Measurements from ENCODE around the gene PPA1.

PPA1 gene

GRCh38 chr10:70167246-70167645 is 66.0 kb downstream of the PPA1 start:
- H3K9me2 ChIP-seq (replicated peaks; ENCODE audit: insufficient read depth, low read length) = no peaks in the 10 kb centered on the region
- TF ChIP-seq, protein P1, sequence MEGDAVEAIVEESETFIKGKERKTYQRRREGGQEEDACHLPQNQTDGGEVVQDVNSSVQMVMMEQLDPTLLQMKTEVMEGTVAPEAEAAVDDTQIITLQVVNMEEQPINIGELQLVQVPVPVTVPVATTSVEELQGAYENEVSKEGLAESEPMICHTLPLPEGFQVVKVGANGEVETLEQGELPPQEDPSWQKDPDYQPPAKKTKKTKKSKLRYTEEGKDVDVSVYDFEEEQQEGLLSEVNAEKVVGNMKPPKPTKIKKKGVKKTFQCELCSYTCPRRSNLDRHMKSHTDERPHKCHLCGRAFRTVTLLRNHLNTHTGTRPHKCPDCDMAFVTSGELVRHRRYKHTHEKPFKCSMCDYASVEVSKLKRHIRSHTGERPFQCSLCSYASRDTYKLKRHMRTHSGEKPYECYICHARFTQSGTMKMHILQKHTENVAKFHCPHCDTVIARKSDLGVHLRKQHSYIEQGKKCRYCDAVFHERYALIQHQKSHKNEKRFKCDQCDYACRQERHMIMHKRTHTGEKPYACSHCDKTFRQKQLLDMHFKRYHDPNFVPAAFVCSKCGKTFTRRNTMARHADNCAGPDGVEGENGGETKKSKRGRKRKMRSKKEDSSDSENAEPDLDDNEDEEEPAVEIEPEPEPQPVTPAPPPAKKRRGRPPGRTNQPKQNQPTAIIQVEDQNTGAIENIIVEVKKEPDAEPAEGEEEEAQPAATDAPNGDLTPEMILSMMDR (IDR thresholded peaks at IDR 0.05; ENCODE audit: insufficient read depth, low read length, poor library complexity, severe bottlenecking) = no peak
- TF ChIP-seq EZH2phosphoT487 (conservative IDR thresholded peaks at IDR 0.05; ENCODE audit: low read length) = no peak
- H3K36me3 ChIP-seq (ENCODE audit: low read length) = peaks cover 9% of the 10 kb centered on the region; the same call in 1 of the 2 replicates
- no peaks in the 10 kb centered on the region for H3K9me3 ChIP-seq (ENCODE audit: insufficient read depth, low read length)
- no peak overlapping the region for H3K4me3 ChIP-seq (ENCODE audit: insufficient read depth, low read length, poor library complexity, severe bottlenecking)
- H3K27me3 ChIP-seq (ENCODE audit: low read length) = no peaks in the 10 kb centered on the region
- peaks cover 22% of the 10 kb centered on the region; the same call in 1 of the 2 replicates for H4K20me1 ChIP-seq (ENCODE audit: low read depth, low read length)
- no peak overlapping the region for H3K9ac ChIP-seq (ENCODE audit: low read length)
- H3F3A ChIP-seq (ENCODE audit: insufficient read depth) = peaks cover 9% of the 10 kb centered on the region; the same call in 1 of the 2 replicates
- H3K79me2 ChIP-seq (ENCODE audit: insufficient read depth, low read length) = peaks cover 79% of the 10 kb centered on the region
- peak overlapping the region; percentile 86 for H3K4me2 ChIP-seq (ENCODE audit: low read depth, low read length, poor library complexity, severe bottlenecking)
- H3K27ac ChIP-seq (ENCODE audit: low read depth, low read length) = no peak overlapping the region
- H2AFZ ChIP-seq (ENCODE audit: low read depth, low read length, severe bottlenecking) = no peak overlapping the region

DNA sequence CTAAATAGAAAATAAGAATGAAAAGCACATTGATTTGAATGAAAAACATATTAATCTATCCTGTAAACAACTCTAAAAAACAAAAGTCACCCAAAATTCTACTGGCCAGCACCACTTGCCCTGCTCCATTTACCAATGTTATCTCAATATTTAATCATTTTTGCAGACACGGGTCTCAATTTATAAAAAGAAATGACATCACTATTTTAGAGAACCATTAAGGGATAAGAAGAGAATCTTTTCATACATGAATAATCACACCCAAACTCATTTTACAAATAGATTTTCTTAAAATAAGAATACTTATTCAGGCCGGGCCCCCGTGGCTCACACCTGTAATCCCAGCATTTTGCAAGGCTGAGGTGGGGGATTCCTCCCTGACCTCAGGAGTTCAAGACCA is 66.8 kb downstream of the PPA1 start:
- peak overlapping the region; percentile 86 for H3K4me2 ChIP-seq (ENCODE audit: low read depth, low read length, poor library complexity, severe bottlenecking)

DNA sequence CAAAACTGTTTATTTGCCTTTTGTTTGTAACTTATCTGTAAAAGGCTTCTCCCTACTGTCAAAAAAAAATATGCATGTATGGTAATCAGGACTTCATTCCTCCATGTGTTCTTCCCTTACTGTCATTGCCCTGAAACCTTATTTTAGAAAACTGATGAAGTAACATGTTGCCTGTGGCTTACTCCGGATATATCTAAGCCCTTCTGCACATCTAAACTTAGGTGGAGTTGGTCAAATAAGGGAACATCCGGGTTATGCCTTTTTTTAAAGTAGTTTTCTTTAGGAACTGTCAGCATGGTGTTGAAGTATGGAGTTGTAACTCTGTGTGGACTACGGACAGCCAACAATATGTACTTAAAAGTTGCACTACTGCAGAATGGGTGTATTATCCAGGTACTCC is 69.1 kb downstream of the PPA1 start:
- Histone ChIP-seq H3K79me2 (ENCODE audit: insufficient read depth, low read length) (peaks cover 96% of the 10 kb centered on the region), H3K9ac (ENCODE audit: low read length) (no peak overlapping the region), H3K4me3 (ENCODE audit: insufficient read depth, low read length, poor library complexity, severe bottlenecking) (no peak overlapping the region), H3K27ac (ENCODE audit: low read depth, low read length) (no peak overlapping the region), H3K27me3 (ENCODE audit: low read length) (no peaks in the 10 kb centered on the region), H2AFZ (ENCODE audit: low read depth, low read length, severe bottlenecking) (no peak overlapping the region), H3K9me3 (ENCODE audit: insufficient read depth, low read length) (no peaks in the 10 kb centered on the region), H4K20me1 (ENCODE audit: low read depth, low read length) (peaks cover 17% of the 10 kb centered on the region; the same call in 1 of the 2 replicates), H3F3A (ENCODE audit: insufficient read depth) (no peaks in the 10 kb centered on the region), H3K4me2 (ENCODE audit: low read depth, low read length, poor library complexity, severe bottlenecking) (no peak overlapping the region), H3K9me2 (replicated peaks; ENCODE audit: insufficient read depth, low read length) (no peaks in the 10 kb centered on the region), H3K36me3 (ENCODE audit: low read length) (peaks cover 31% of the 10 kb centered on the region)
- TF ChIP-seq, protein P1 (IDR thresholded peaks at IDR 0.05; ENCODE audit: insufficient read depth, low read length, poor library complexity, severe bottlenecking) = no peak
- TF ChIP-seq EZH2phosphoT487 (conservative IDR thresholded peaks at IDR 0.05; ENCODE audit: low read length) = no peak

More for the DNA sequence above, 66.8 kb downstream of the PPA1 start:
- no peak overlapping the region for H3K9ac ChIP-seq (ENCODE audit: low read length)
- peaks cover 87% of the 10 kb centered on the region for H3K79me2 ChIP-seq (ENCODE audit: insufficient read depth, low read length)
- H3K36me3 ChIP-seq (ENCODE audit: low read length) = peaks cover 13% of the 10 kb centered on the region
- peaks cover 22% of the 10 kb centered on the region; the same call in 1 of the 2 replicates for H4K20me1 ChIP-seq (ENCODE audit: low read depth, low read length)
- H3K27me3 ChIP-seq (ENCODE audit: low read length) = no peaks in the 10 kb centered on the region
- H3F3A ChIP-seq (ENCODE audit: insufficient read depth) = peaks cover 4% of the 10 kb centered on the region; the same call in 1 of the 2 replicates
- no peak overlapping the region for H3K4me3 ChIP-seq (ENCODE audit: insufficient read depth, low read length, poor library complexity, severe bottlenecking)
- no peak overlapping the region for H2AFZ ChIP-seq (ENCODE audit: low read depth, low read length, severe bottlenecking)
- no peaks in the 10 kb centered on the region for H3K9me2 ChIP-seq (replicated peaks; ENCODE audit: insufficient read depth, low read length)
- TF ChIP-seq EZH2phosphoT487 (conservative IDR thresholded peaks at IDR 0.05; ENCODE audit: low read length) = no peak
- H3K9me3 ChIP-seq (ENCODE audit: insufficient read depth, low read length) = no peaks in the 10 kb centered on the region
- no peak overlapping the region for H3K27ac ChIP-seq (ENCODE audit: low read depth, low read length)

DNA sequence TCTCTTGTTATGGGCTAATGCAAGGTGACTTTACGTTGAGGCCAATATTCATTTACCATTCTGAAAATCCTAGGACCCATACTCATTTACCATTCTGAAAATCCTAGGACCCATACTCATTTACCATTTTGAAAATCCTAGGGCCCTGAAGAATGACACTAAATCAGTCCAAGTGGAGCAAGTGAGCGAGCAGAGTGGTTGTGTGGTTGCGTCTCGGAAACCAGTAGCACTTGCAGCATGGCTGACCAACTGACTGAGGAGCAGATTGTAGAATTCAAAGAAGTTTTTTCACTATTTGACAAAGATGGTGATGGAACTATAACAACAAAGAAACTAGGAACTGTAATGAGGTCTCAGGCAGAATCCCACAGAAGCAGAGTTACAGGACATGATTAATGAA is 69.8 kb downstream of the PPA1 start:
- H2AFZ ChIP-seq (ENCODE audit: low read depth, low read length, severe bottlenecking) = no peak overlapping the region
- H4K20me1 ChIP-seq (ENCODE audit: low read depth, low read length) = peaks cover 13% of the 10 kb centered on the region; the same call in 1 of the 2 replicates
- no peaks in the 10 kb centered on the region for H3K27me3 ChIP-seq (ENCODE audit: low read length)
- H3K9ac ChIP-seq (ENCODE audit: low read length) = no peak overlapping the region
- H3F3A ChIP-seq (ENCODE audit: insufficient read depth) = no peaks in the 10 kb centered on the region
- no peaks in the 10 kb centered on the region for H3K9me2 ChIP-seq (replicated peaks; ENCODE audit: insufficient read depth, low read length)
- H3K4me3 ChIP-seq (ENCODE audit: insufficient read depth, low read length, poor library complexity, severe bottlenecking) = no peak overlapping the region
- no peak overlapping the region for H3K4me2 ChIP-seq (ENCODE audit: low read depth, low read length, poor library complexity, severe bottlenecking)
- peaks cover 37% of the 10 kb centered on the region for H3K36me3 ChIP-seq (ENCODE audit: low read length)
- H3K9me3 ChIP-seq (ENCODE audit: insufficient read depth, low read length) = no peaks in the 10 kb centered on the region
- TF ChIP-seq, protein P1 (IDR thresholded peaks at IDR 0.05; ENCODE audit: insufficient read depth, low read length, poor library complexity, severe bottlenecking) = no peak
- no peak for TF ChIP-seq EZH2phosphoT487 (conservative IDR thresholded peaks at IDR 0.05; ENCODE audit: low read length)
- H3K27ac ChIP-seq (ENCODE audit: low read depth, low read length) = no peak overlapping the region
- H3K79me2 ChIP-seq (ENCODE audit: insufficient read depth, low read length) = peaks cover 89% of the 10 kb centered on the region
